ENCODE results near the gene ATRAID. TPM values are rescaled to one million over a fixed set of nuclear protein-coding genes. Genes with fewer than 3 reads are reported as not detected.

Gene ATRAID
- total RNA-seq, 1 experiment from 2014 or later = 284 TPM

DNA sequence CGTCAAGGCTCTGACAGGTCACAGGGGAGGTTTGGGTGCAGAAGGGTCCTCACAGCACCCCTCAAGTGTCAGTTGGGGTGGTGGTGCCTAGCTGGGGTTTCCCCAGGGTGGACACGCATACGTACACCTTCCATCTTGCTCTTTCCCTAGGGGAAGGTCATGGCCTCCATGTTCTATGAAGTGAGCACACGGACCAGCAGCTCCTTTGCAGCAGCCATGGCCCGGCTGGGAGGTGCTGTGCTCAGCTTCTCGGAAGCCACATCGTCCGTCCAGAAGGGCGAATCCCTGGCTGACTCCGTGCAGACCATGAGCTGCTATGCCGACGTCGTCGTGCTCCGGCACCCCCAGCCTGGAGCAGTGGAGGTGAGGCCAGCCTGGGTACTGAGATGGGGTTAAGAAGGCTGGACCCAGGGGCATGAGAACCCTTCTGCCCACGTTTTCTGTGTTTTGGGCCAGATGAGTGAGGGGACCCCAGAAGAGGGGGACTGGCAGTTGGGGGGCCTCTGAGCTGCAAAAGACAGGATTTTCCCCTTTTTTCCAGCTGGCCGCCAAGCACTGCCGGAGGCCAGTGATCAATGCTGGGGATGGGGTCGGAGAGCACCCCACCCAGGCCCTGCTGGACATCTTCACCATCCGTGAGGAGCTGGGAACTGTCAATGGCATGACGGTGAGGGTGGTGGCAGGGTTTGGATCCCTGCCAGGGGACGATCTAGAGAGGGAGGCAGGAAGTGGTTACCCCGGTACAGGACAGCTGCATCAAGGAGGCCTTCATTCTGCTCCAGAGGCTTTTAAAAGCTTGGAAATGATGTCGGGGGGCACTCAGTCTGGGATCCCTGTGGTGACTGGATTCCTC lies 30.1 kb downstream of the ATRAID start:
- DNase-seq (ENCODE audit: low read depth) = no peak
- in situ Hi-C loops (cut with HindIII; ENCODE audit: low pct_unique_long_range_greater_than_20kb, low sequenced_read_pairs) = no loop called here

DNA sequence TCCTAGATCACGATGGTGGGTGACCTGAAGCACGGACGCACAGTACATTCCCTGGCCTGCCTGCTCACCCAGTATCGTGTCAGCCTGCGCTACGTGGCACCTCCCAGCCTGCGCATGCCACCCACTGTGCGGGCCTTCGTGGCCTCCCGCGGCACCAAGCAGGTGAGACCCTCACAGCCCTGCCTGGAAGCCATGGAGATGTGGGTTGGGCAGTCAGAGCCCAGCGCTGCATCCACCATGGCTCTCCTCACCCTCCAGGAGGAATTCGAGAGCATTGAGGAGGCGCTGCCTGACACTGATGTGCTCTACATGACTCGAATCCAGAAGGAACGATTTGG lies 30.7 kb downstream of the ATRAID start:
- in situ Hi-C loops (cut with HindIII; ENCODE audit: low pct_unique_long_range_greater_than_20kb, low sequenced_read_pairs) = no loop called here

DNA sequence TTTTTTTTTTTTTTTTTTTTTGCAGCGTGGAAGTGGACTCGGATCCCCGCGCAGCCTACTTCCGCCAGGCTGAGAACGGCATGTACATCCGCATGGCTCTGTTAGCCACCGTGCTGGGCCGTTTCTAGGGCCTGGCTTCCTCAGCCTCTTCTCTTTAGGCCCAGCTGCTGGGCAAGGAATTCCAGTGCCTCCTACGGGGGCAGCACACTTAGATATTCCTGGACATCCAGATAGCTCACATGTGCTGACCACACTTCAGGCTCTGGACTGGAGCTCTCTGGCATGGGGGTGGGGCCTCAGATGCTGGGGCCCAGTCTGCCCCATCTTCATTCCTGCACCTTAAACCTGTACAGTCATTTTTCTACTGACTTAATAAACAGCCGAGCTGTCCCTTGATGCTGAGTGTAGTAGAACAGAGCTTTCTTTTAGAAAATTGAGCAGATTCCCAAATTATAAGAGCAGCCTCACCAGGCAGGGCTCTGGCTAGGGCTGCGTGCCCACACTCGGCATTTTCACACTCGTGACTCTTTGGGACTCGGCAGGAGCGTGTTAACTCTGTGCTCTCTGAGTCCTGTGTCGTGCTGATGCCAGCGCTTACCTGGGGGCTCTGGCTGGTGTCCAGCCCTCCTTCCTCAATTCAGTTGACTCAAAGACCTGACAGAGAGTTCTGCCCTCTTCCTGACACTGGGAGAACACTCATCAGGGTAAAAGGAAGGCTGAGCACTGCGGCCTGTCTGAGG lies 31.7 kb downstream of the ATRAID start:
- no peak for DNase-seq (ENCODE audit: low read depth)
- in situ Hi-C loops (cut with HindIII; ENCODE audit: low pct_unique_long_range_greater_than_20kb, low sequenced_read_pairs) = no loop called here

More for the DNA sequence above, 30.7 kb downstream of the ATRAID start:
- no peak for DNase-seq (ENCODE audit: low read depth)

DNA sequence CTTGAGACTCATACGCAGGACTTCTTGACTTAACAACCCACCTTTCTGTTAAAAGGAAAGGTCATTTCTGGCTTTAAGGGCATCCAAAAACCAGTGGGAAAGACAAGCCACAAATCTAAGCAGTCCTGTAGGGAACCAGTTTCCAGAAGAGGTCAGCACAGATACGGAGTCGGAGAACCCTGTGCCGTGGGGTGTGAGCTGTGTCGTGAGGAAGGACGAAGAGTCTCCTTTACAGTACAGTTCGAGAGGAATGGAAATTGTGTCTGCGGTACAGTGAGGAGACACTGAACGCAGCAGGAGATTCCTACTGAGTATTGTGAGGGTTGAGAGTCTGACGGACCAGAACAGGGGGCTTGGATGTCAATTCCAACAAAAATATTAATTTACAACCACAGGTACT lies 33.3 kb downstream of the ATRAID start:
- no peak for DNase-seq (ENCODE audit: low read depth)
- in situ Hi-C loops (cut with HindIII; ENCODE audit: low pct_unique_long_range_greater_than_20kb, low sequenced_read_pairs) = no loop called here

DNA sequence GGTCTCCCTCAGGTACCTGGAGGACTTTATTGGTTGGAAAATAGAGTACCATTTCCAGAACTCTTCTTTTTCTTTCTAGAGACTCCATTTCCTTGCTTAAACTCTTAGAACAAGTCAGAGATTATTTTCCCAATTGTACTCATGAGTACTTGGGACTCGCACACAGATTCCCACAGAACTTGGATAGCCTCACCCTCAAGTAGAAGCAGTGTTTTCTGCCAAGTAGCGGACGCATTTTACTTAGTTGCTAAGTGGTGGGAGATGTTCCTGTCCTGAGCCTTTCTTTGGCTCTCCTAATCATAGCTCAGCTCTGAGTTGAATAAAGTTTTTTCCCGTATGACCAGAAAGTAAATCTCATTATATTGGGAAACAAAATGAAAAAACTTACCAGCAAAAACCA lies 33.8 kb downstream of the ATRAID start:
- in situ Hi-C loops (cut with HindIII; ENCODE audit: low pct_unique_long_range_greater_than_20kb, low sequenced_read_pairs) = no loop called here
- DNase-seq (ENCODE audit: low read depth) = no peak

DNA sequence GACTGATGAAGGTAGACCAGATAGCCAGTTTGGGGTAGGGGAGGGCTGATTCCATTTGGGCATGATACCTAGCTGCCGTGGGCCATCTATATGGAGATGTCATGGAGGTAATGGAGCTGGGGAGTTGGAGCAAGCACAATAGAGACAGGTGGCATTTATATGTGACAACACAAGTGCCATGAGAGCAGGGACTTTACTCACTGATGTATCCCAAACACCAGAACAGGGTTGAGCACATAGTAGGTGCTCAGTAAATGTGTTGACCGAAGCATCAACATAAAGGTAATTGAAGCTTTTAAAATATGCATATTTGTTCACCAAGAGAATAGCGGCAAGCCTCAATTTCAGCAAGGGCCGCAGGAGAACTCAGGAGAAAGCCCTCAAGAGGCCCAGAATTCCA lies 36.1 kb downstream of the ATRAID start:
- DNase-seq (ENCODE audit: low read depth) = no peak
- in situ Hi-C loops (cut with HindIII; ENCODE audit: low pct_unique_long_range_greater_than_20kb, low sequenced_read_pairs) = no loop called here

DNA sequence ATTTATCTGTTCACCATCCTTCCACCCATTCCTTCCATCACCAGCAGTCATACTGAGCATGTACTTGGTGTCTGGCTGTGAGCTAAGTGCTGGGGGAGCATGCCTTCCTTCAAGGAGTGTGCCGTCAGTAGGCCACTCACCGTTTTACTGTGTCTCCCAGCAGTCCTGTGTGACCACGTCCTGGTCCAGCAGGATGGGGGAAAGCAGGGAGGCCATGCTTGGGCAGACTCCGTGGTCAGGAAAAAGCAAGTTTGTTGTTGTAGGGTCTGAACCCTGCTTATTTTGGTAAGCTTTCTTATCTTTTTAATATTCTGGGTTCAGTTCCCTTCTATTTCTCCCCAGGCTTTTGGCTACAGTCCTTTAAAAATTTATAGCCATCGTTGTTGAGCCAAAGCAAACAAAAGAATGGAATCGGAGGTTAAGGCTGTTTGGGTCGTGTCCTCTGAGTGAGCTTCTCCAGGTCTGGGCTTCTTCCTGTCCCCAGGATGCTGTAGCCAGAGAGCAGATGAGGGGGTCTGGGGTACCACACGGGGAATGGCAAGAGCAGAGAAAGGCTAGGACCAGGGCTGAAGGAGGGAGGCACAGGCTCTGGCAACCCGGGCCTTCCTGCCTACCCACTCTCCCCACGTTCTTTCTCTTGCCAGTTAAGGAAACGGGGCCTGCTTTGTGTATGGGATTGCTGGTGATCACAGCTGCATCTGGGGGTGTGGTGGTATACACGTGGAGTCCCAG lies 37.5 kb downstream of the ATRAID start:
- DNase-seq (ENCODE audit: low read depth) = no peak

DNA sequence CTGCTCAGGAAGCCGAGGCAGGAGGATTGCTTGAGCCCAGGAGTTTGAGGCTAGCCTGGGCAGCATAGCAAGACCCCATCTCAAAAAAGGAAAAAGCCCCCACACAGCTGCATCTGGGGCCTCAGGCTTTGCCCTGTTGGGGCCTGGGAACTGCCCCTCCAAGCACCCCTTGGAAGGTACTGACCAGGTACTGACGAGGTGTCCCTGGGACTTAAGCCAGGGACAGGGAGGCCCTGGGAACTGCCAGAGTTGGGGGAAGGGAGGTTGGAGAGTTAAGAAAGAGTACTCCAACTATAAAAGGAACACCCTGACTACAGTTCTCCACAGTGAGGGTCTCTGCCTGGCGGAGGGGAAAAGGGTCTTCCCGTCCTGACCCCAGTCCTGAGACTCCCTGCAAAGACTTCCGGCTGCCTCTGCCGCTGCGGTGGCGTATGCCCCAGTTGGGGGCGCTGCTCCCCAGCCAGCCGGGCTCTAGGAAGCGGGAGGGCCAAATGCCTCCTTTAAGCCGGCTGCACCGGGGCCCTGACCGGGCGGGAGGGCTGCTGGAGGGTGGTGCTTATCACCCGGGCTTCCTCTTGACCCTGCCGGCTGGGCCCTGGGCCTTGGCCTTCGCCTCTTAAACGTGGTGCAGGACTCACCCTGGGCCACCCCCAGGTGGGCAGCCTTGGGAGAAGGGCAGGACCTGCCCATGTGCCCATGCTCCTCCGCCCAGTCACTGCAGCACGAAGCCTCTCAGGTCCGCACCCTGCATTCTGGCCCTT lies 38.2 kb downstream of the ATRAID start:
- in situ Hi-C loops (cut with HindIII; ENCODE audit: low pct_unique_long_range_greater_than_20kb, low sequenced_read_pairs) = loop anchor here (25.0 kb wide), 1 partner anchor 163 kb away; the partner anchor contains the start of genes EMILIN1 and KHK
- no peak for DNase-seq (ENCODE audit: low read depth)

More for the DNA sequence above, 37.5 kb downstream of the ATRAID start:
- in situ Hi-C loops (cut with HindIII; ENCODE audit: low pct_unique_long_range_greater_than_20kb, low sequenced_read_pairs) = no loop called here

DNA sequence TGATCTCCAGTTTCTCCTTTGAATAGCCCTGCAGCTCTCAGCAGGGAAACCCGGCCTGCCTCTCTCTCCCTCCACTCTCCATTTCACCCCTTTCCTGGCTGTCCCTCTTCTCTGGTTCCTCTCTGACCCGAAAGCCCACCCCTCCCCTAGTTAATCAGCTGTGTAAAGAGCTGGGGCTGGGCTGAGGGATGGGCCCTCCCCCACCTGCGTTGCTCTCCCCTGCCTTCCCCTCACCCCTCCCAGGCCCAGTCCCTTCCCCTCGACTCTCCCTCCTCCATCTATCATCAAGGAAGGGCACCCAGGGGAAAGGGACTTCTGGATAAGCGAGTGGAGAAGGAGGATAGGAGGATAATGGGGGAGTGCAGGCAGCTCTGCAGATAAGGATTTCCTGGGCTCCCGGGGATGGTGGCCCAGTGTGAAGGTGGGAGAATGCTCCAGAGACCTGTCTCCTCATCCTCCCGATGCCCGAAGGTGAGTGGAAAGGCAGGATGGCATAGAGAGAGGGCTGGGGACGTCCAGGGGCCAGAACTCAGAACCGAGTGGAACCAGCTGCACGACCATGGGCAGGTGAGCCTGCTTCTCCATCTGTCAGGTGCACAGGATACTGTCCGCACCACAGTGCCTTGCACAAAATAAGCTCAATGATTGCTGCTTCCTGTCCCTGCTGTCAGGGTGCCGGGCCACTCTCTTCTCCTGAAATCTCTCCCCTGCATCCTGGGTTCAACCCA lies 39.0 kb downstream of the ATRAID start:
- in situ Hi-C loops (cut with HindIII; ENCODE audit: low pct_unique_long_range_greater_than_20kb, low sequenced_read_pairs) = loop anchor here (25.0 kb wide), 1 partner anchor 164 kb away; the partner anchor contains the start of genes EMILIN1 and KHK
- DNase-seq (ENCODE audit: low read depth) = no peak

DNA sequence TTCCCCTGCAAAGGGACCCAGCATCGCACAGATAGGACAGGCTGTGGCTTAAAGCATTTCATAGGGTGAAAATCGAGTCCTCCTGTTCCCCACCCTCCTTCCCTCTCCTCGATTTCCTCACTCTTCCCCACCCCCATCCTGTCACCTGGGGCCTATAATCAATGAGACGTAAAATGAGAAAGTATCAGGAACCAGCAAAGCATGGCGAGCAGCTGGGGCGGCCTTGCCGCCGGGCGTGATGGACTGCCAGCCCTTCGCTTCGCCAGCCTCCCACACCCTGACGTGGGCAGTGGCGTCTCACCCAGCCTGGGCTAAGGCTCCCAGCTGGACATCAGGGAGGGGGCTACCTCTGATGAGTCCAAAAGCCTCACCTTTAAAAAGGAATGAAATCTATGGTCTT lies 39.9 kb downstream of the ATRAID start:
- in situ Hi-C loops (cut with HindIII; ENCODE audit: low pct_unique_long_range_greater_than_20kb, low sequenced_read_pairs) = loop anchor here (25.0 kb wide), 1 partner anchor 164 kb away; the partner anchor contains the start of genes EMILIN1 and KHK
- DNase-seq (ENCODE audit: low read depth) = no peak

DNA sequence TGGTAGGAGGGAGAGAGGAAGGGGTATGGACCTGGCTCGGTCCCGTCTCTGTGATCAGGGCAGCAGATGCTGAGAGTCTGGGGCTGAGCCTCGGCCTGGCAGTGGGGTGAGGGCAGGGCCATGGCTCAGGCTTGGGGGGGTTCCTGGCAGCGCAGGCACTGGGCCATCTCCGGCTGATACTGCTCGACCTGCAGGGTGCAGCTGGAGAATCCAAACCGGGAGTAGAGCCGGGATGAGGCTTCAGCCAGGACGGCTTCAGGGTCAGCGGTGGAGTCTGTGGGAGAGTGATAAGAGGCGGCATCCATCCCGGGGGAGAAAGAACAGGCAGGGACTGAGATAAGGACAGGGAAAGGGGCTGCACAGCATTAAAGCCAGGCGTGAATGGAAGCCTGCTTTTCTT lies 43.3 kb downstream of the ATRAID start:
- in situ Hi-C loops (cut with HindIII; ENCODE audit: low pct_unique_long_range_greater_than_20kb, low sequenced_read_pairs) = loop anchor here (25.0 kb wide), 1 partner anchor 168 kb away; the partner anchor contains the start of genes EMILIN1 and KHK
- no peak for DNase-seq (ENCODE audit: low read depth)

DNA sequence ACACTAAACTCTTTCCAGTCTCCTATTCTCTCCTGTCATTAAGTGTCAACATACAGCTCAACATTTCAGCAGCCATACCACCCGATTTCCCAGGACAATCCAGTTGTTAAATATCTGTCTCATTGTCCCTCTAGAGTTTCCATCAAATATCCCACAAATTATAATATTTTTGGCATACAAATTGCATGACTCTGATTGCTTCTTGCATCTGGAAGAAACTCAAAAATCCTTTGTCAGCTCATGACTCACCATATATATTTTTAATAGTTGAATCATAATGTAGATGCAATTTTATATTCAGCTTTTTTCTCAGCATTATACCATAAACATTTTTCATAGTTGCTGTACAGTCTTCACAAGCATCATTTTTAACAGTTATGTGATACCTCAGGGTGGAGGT lies 43.8 kb downstream of the ATRAID start:
- DNase-seq (ENCODE audit: low read depth) = no peak
- in situ Hi-C loops (cut with HindIII; ENCODE audit: low pct_unique_long_range_greater_than_20kb, low sequenced_read_pairs) = loop anchor here (25.0 kb wide), 1 partner anchor 168 kb away; the partner anchor contains the start of genes EMILIN1 and KHK

DNA sequence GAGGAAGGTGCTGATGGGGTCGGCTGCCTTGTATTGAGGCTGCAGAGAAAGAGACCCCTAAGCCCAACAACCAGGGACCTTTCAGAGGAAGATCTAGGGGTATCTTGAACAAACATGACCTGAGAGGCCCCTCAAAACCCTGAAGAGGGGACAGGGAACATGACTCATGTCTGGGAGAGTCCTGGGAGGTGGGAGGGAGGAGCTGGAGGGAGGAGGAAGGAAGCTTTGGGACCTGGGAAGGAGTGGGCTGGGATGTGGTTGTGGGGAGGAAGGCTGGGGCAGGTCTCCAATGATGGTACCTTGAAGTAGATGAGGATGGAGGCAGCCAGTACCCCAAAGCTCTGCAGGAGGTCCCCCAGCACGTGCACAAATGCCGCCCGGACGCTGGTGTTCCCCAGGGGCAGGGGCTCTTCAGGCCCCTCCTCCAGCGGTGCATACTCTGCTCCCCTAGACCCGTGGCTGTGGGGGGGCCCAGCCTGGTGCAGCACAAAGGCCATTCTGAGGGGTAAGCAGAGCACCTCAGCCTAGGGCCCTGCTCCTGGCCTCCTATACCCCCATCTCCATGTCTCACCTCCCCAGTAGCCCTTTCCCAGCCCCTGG lies 45.1 kb downstream of the ATRAID start:
- in situ Hi-C loops (cut with HindIII; ENCODE audit: low pct_unique_long_range_greater_than_20kb, low sequenced_read_pairs) = loop anchor here (25.0 kb wide), 1 partner anchor 170 kb away; the partner anchor contains the start of genes EMILIN1 and KHK
- DNase-seq (ENCODE audit: low read depth) = no peak

DNA sequence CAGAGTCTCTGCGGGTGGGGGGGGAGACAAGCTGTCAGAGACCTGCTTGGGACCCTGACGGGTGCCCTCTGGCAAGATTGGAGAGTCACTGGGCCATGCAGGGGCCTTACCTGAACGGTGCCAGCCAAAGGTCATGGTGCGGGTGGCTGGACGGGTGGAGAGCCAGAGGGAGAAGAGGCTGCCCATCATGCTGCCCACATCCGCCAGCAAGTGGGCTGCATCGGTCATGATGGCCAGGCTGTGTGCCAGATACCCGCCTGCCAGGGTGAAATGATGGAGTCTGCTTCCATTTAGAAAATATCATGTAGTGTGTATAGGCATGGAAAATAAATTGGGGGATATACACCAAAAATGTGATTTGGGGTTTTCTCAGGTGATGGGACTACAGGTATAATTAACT lies 46.2 kb downstream of the ATRAID start:
- in situ Hi-C loops (cut with HindIII; ENCODE audit: low pct_unique_long_range_greater_than_20kb, low sequenced_read_pairs) = loop anchor here (25.0 kb wide), 1 partner anchor 171 kb away; the partner anchor contains the start of genes EMILIN1 and KHK
- DNase-seq (ENCODE audit: low read depth) = no peak

DNA sequence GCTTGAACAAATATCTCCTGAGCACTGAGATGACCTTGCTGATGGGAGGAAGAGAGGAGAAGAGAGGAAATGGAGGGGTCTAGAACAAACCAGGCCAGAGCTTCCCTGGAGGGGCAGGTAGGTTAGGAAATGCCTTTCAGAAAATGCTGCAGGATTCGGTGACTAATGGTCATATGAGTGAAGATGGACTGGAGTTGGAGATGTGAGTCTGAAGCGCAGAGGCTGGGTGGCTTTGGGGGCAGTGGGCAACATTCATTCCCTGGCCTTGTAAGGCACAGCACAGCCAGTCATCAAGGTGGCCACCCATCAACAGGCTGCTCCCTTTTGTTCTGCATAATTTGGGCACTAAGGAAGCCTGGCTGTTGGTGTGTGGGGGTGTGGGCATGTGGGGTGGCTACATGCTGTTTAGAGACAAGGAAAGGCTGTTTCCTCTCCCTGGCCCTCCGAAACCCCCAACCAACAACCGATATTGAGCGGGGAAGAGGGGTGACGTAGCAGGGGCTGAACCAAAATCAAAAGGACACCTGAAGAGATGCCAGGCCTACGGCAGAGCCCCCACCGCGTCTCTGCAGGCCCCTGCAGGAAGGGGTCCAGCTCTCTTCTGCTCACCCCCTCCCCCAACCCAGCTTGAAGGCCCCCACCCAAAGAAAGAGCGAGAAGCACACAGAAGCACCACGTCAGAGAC lies 49.5 kb downstream of the ATRAID start:
- in situ Hi-C loops (cut with HindIII; ENCODE audit: low pct_unique_long_range_greater_than_20kb, low sequenced_read_pairs) = loop anchor here (25.0 kb wide), 1 partner anchor 174 kb away; the partner anchor contains the start of genes EMILIN1 and KHK

DNA sequence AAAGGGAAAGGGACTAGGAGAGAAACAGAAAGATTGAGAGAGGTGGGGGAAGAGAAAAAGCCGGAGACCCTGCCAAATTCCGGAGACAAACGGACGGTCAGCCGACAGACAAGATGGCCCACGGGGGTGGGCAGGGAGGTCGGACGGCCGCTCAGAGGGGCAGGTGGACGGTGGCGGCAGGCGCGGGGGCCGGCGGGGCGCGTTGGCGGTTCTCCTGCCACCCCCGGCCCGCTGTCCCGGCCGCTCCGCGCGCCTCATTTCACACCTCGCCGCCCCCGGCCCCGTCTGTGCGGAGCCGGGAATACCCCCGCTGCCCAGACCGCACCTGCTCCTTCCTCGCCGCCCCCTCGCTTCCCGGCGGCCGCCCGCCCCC lies 50.1 kb downstream of the ATRAID start:
- DNase-seq (ENCODE audit: low read depth) = no peak
- in situ Hi-C loops (cut with HindIII; ENCODE audit: low pct_unique_long_range_greater_than_20kb, low sequenced_read_pairs) = loop anchor here (25.0 kb wide), 1 partner anchor 175 kb away; the partner anchor contains the start of genes EMILIN1 and KHK

More for the DNA sequence above, 49.5 kb downstream of the ATRAID start:
- DNase-seq (ENCODE audit: low read depth) = no peak

Data from Caki2 (cell line).